HL-60 (cell line): Measurements from ENCODE around the gene NF1.

Experiments
- DNase-seq, 2 experiments: peaks; one replicate each; pipeline ENCODE4 v3.0.0-alpha.2; 2010 to 2020; ENCODE audit warnings: low read depth in 1 of 2, low spot score in 1 of 2
- H3K27ac ChIP-seq: fragments of 250-450 bp; sonication (Bioruptor Pico); replicated peaks from 2 replicates; pipeline ENCODE4 v1.5.1; 2020; ENCODE audit warnings: mild to moderate bottlenecking, moderate library complexity
- H3K27me3 ChIP-seq: fragments of 250-450 bp; sonication (Bioruptor Pico); 2 replicates; pipeline ENCODE4 v1.5.1; 2021; ENCODE audit warnings: mild to moderate bottlenecking, moderate library complexity; ENCODE audit not compliant: insufficient read depth, poor library complexity, severe bottlenecking
- H3K4me3 ChIP-seq: replicated peaks from 2 replicates; pipeline ENCODE4 v1.5.1; 2011; ENCODE audit warnings: mild to moderate bottlenecking, control low read depth, low read length; ENCODE audit not compliant: insufficient read depth
- GABPA ChIP-seq: IDR thresholded peaks from 2 replicates; pipeline ENCODE4 v1.6.1; 2012; ENCODE audit warnings: low read depth
- POLR2AphosphoS5 ChIP-seq: IDR thresholded peaks from 2 replicates; pipeline ENCODE4 v1.6.1; 2012; ENCODE audit warnings: low read depth
- SPI1 ChIP-seq: IDR thresholded peaks from 2 replicates; pipeline ENCODE4 v1.6.1; 2012; ENCODE audit warnings: low read depth, mild to moderate bottlenecking, borderline replicate concordance
- TF ChIP-seq, protein P1 (sequence below): IDR thresholded peaks from one replicate; pipeline ENCODE4 v1.5.1; 2011; ENCODE audit warnings: low read length, control low read depth, inconsistent platforms; ENCODE audit not compliant: insufficient read depth
- TF ChIP-seq, protein P2 (sequence below): IDR thresholded peaks from 2 replicates; pipeline ENCODE4 v1.6.1; 2012; ENCODE audit warnings: low read depth; ENCODE audit not compliant: insufficient replicate concordance

NF1 gene

GRCh38 chr17:31275116-31275515 lies 180.3 kb downstream of the NF1 start:
- no peak overlapping the region for H3K4me3 ChIP-seq
- no peak for DNase-seq
- TF ChIP-seq, protein P1, sequence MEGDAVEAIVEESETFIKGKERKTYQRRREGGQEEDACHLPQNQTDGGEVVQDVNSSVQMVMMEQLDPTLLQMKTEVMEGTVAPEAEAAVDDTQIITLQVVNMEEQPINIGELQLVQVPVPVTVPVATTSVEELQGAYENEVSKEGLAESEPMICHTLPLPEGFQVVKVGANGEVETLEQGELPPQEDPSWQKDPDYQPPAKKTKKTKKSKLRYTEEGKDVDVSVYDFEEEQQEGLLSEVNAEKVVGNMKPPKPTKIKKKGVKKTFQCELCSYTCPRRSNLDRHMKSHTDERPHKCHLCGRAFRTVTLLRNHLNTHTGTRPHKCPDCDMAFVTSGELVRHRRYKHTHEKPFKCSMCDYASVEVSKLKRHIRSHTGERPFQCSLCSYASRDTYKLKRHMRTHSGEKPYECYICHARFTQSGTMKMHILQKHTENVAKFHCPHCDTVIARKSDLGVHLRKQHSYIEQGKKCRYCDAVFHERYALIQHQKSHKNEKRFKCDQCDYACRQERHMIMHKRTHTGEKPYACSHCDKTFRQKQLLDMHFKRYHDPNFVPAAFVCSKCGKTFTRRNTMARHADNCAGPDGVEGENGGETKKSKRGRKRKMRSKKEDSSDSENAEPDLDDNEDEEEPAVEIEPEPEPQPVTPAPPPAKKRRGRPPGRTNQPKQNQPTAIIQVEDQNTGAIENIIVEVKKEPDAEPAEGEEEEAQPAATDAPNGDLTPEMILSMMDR: no peak
- no peak for TF ChIP-seq POLR2AphosphoS5
- TF ChIP-seq GABPA: no peak
- TF ChIP-seq SPI1: no peak
- TF ChIP-seq, protein P2, sequence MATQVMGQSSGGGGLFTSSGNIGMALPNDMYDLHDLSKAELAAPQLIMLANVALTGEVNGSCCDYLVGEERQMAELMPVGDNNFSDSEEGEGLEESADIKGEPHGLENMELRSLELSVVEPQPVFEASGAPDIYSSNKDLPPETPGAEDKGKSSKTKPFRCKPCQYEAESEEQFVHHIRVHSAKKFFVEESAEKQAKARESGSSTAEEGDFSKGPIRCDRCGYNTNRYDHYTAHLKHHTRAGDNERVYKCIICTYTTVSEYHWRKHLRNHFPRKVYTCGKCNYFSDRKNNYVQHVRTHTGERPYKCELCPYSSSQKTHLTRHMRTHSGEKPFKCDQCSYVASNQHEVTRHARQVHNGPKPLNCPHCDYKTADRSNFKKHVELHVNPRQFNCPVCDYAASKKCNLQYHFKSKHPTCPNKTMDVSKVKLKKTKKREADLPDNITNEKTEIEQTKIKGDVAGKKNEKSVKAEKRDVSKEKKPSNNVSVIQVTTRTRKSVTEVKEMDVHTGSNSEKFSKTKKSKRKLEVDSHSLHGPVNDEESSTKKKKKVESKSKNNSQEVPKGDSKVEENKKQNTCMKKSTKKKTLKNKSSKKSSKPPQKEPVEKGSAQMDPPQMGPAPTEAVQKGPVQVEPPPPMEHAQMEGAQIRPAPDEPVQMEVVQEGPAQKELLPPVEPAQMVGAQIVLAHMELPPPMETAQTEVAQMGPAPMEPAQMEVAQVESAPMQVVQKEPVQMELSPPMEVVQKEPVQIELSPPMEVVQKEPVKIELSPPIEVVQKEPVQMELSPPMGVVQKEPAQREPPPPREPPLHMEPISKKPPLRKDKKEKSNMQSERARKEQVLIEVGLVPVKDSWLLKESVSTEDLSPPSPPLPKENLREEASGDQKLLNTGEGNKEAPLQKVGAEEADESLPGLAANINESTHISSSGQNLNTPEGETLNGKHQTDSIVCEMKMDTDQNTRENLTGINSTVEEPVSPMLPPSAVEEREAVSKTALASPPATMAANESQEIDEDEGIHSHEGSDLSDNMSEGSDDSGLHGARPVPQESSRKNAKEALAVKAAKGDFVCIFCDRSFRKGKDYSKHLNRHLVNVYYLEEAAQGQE: no peak
- peak overlapping the region; percentile 67 for H3K27ac ChIP-seq
- no peaks in the 10 kb centered on the region for H3K27me3 ChIP-seq

- H3K27me3 ChIP-seq: no peaks in the 10 kb centered on the region
- no peak overlapping the region for H3K27ac ChIP-seq
- H3K4me3 ChIP-seq: no peak overlapping the region
- DNase-seq: no peak
- TF ChIP-seq SPI1 (no peak), GABPA (no peak), POLR2AphosphoS5 (no peak)
- TF ChIP-seq, protein P2: no peak
- TF ChIP-seq, protein P1: no peak
Measured at GRCh38 chr17:31279401-31279800, 184.6 kb downstream of the NF1 start.

- no peak for DNase-seq
- Histone ChIP-seq H3K4me3 (no peak overlapping the region), H3K27ac (no peak overlapping the region), H3K27me3 (no peaks in the 10 kb centered on the region)
- TF ChIP-seq, protein P2: no peak
- TF ChIP-seq, protein P1: no peak
- no peak for TF ChIP-seq SPI1
Measured at GRCh38 chr17:31281061-31281460, 186.3 kb downstream of the NF1 start.
